Measurements from ENCODE around the gene NEUROD2. TPM values are rescaled to one million over a fixed set of nuclear protein-coding genes. Genes with fewer than 3 reads are reported as not detected.

NEUROD2 gene
- total RNA-seq, 6 donors from 2014 or later, result not detected

DNA sequence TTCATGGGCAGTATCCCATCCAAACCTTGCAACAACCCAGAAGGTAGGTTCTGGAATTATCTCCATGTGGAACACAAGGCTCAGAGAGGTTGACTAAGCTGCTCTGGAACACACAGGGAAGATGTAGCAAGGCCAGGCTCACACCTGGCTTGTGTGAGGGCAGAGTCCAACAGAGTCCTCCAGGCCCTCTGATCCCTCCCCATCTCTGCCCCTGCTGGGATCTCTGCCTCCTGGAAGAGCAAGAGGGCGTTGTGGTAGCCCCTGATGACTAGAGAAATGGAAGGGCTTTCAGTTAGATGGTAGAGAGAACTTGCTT lies 12.0 kb upstream of the NEUROD2 start:
- ATAC-seq (ENCODE audit: low FRiP score in 2 of 2) (no peak), DNase-seq (no peak)
- Histone ChIP-seq H3K27me3 (peaks cover 0 to 7% (median 1%) of the 10 kb centered on the region in 4 donors), H3K9me3 (no peaks in the 10 kb centered on the region), H3K36me3 (no peaks in the 10 kb centered on the region), H3K4me1 (peaks cover 16 to 32% (median 24%) of the 10 kb centered on the region in 4 donors), H3K27ac (no peak overlapping the region), H3K4me3 (no peak overlapping the region)
- 73 to 87% methylated on average over 1 of the region's 1 CpG for WGBS, 2 donors
- no peak for TF ChIP-seq POLR2AphosphoS5 (IDR thresholded peaks at IDR 0.05)
- no peak for TF ChIP-seq POLR2A (IDR thresholded peaks at IDR 0.05)
- TF ChIP-seq EP300 (IDR thresholded peaks at IDR 0.05), result no peak
- TF ChIP-seq, protein P1, sequence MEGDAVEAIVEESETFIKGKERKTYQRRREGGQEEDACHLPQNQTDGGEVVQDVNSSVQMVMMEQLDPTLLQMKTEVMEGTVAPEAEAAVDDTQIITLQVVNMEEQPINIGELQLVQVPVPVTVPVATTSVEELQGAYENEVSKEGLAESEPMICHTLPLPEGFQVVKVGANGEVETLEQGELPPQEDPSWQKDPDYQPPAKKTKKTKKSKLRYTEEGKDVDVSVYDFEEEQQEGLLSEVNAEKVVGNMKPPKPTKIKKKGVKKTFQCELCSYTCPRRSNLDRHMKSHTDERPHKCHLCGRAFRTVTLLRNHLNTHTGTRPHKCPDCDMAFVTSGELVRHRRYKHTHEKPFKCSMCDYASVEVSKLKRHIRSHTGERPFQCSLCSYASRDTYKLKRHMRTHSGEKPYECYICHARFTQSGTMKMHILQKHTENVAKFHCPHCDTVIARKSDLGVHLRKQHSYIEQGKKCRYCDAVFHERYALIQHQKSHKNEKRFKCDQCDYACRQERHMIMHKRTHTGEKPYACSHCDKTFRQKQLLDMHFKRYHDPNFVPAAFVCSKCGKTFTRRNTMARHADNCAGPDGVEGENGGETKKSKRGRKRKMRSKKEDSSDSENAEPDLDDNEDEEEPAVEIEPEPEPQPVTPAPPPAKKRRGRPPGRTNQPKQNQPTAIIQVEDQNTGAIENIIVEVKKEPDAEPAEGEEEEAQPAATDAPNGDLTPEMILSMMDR (IDR thresholded peaks at IDR 0.05), result no peak

DNA sequence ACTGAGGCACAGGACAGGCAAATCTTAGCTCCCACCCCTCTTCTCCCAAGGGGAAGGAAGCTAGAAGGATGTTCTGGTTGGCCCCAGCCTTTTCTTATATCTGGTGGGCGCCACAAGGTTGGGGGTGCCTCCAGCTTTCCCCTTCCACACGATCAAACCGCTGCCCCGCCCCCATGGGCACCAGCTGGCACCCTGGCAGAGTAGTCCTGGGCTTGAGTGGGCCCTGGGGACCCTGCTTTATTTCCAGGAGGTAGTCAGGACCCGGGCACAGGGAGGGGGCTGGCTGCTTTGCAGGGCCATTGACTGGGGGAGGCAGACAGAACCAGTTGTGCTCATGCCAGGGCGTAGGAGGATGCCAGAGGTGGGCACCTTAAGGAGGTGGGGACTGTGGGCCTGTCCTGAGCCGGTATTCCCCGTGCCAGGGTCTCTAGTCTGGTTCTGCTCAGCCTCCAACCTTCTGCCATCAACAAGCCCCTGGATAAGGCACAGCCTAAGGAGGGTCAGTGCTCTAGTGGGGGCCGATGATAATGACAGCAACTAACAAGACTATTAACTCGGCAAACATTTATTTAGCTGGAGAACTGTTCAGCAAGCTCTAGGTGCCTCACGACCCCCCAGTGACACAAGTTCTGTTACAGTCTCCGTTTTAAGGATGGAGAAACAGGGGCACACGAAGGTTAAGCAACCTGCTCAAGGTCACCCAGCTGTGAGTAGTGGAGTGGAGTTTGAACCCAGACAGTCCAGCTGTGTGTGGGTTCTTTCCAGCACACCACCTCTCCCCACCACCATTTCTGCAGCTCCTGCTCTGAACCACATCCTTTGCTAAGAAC lies 11.5 kb upstream of the NEUROD2 start:
- ATAC-seq (ENCODE audit: low FRiP score in 2 of 2) (no peak), DNase-seq (peak in 1 of 2 donors; percentile 72)
- TF ChIP-seq POLR2AphosphoS5 (IDR thresholded peaks at IDR 0.05) (no peak), EP300 (IDR thresholded peaks at IDR 0.05) (no peak), POLR2A (IDR thresholded peaks at IDR 0.05) (no peak)
- TF ChIP-seq, protein P1 (IDR thresholded peaks at IDR 0.05), result no peak
- Histone ChIP-seq H3K27ac (no peak overlapping the region), H3K36me3 (no peaks in the 10 kb centered on the region), H3K9me3 (no peaks in the 10 kb centered on the region), H3K27me3 (peaks cover 0 to 7% (median 1%) of the 10 kb centered on the region in 4 donors), H3K4me1 (peaks cover 16 to 32% (median 24%) of the 10 kb centered on the region in 4 donors), H3K4me3 (peak overlapping the region in 2 of 4 donors; percentile 64 to 73)
- WGBS, 2 donors, result 55 to 62% methylated on average over 6 to 13 of the region's 13 CpGs

DNA sequence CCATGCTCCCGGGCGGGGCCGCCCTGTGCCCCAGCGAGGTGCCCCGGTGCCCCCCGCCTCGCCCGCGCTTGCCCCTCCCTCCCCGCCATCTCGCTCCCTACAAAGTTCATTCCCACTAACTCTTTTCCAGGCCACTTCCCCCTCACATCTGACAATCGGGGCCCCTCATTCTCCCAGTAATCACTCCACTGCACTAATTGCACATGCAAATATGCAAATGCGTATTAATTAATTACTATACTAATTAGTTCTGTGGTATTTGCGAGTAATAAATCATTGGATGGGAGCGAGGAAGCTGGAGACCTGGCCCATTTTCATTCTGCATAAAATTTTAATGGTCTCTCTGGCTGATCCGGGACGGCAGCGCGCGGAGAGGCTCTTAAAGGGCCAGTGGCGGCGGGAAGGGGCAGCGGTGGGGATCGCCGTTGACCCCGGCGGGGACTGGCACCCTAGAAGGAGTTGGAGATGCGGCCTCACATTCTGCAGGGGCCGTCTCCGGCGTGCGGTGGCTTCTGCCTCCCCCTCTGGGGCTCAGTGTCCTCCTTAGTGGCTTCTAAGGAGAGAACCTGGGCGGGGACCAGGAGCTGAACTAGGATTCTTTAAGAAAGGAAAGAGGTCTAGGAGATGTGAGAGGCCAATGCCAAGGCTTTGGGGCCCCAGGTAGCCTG lies 10.7 kb upstream of the NEUROD2 start:
- WGBS, 2 donors, result 3 to 5% methylated on average over 26 to 30 of the region's 33 CpGs
- TF ChIP-seq POLR2AphosphoS5 (IDR thresholded peaks at IDR 0.05) (no peak), POLR2A (IDR thresholded peaks at IDR 0.05) (no peak), EP300 (IDR thresholded peaks at IDR 0.05) (no peak)
- TF ChIP-seq, protein P1 (IDR thresholded peaks at IDR 0.05), result no peak
- DNase-seq, result peak in 1 of 2 donors; percentile 81
- Histone ChIP-seq H3K4me1 (peaks cover 14 to 27% (median 23%) of the 10 kb centered on the region in 4 donors), H3K27ac (peak overlapping the region in 3 of 4 donors; percentile 39 to 78 (median 44)), H3K27me3 (peaks cover 0 to 7% (median 1%) of the 10 kb centered on the region in 4 donors), H3K9me3 (no peaks in the 10 kb centered on the region), H3K4me3 (peak overlapping the region; percentile 19 to 73 (median 67)), H3K36me3 (no peaks in the 10 kb centered on the region)
- peak in 1 of 2 donors; percentile 5 for ATAC-seq (ENCODE audit: low FRiP score in 2 of 2)

DNA sequence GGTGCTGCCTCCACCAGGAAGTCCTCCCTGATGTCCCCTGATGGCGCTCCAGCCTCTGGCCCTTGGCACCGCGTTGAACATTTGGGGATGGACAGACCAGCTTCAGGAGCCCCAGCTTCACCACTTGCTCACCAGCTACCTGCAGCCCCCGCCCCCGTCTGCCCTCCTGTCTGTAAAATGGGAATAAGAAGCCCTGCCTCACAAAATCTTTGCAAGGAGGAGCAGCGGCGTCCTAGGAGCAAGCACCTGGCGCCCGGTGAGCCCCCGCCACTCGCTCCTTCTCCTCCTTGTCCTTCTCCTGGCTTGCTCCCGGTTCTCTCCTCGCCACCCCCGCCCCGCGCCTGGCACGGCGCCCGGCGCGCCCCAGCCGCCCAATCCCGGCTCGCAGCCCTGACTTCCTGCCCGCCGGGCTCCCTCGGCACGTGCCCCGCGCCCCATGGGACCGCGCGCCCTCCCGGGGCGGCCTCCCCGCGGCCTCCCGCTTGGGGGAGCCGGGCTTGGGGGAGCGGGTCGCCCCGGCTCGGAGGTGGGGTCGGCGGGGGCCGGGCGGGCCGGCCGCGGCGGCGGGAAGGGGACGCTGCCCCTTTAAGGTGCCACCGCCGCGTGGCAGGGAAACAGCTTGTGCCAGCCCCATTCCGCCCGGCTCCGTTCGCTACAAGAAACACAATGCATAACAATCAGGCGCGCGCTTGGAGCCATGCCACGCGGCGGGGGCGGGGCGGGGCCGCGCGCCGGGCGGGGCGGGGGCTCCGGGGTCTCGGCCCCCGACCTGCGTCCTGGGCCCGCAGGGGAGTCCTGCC lies 9.9 kb upstream of the NEUROD2 start:
- Histone ChIP-seq H3K4me1 (peaks cover 11 to 24% (median 19%) of the 10 kb centered on the region in 4 donors), H3K9me3 (no peaks in the 10 kb centered on the region), H3K4me3 (peak overlapping the region; percentile 19 to 73 (median 67)), H3K27me3 (peaks cover 0 to 7% (median 1%) of the 10 kb centered on the region in 4 donors), H3K36me3 (no peaks in the 10 kb centered on the region), H3K27ac (peak overlapping the region; percentile 27 to 78 (median 42))
- TF ChIP-seq EP300 (IDR thresholded peaks at IDR 0.05), result no peak
- TF ChIP-seq POLR2A (IDR thresholded peaks at IDR 0.05), result no peak
- TF ChIP-seq POLR2AphosphoS5 (IDR thresholded peaks at IDR 0.05), result no peak
- TF ChIP-seq, protein P1 (IDR thresholded peaks at IDR 0.05), result no peak
- WGBS, 2 donors, result 3 to 29% methylated on average over 3 to 34 of the region's 79 CpGs
- DNase-seq (peak; percentile 69 to 96), ATAC-seq (ENCODE audit: low FRiP score in 2 of 2) (peak in 1 of 2 donors; percentile 44)
